ENCODE results near the gene KIF26B. TPM values are rescaled to one million over a fixed set of nuclear protein-coding genes. Genes with fewer than 3 reads are reported as not detected.

KIF26B gene
- total and polyA plus RNA-seq, 10 of the 15 experiments (the other 5 are each of a cell fraction or from before 2014, with no cell fraction given): 0.35 to 11.6 (median 2.2) TPM

DNA sequence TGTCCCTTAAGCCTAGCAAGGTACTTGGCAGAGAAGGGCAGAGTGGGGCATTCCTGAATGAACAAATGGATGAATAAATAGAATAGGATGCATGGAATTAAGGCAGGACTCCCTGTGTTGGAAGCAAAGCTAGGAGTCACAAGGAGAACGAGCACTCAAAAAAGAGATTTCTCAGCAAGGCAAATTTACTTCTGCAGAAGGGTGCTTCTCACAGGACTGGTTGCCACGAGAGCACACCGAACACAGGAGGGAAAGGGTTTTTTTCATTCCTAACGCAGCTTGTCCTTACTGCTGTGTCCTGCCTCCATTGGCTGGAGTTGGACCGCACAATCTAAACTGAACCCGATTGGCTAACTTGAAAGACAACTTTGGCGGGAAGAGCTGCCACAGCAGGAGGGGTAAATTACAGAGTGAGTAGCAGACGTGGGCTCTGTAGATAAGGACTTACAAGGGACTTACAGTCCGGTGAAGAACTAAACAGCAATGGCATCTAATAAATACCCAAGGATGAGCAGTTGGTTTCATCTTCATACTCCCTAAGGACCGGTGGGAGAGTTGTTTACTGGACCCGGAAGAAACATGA is 52.4 kb downstream of the KIF26B start:
- intact Hi-C loops (cut with micrococcal nuclease; ENCODE audit: unreplicated experiment): no loop called here
- Histone ChIP-seq H3K79me2 (ENCODE audit: control insufficient read depth, insufficient read depth, low read length) (no peaks in the 10 kb centered on the region), H3K4me2 (ENCODE audit: control insufficient read depth, insufficient read depth) (no peak overlapping the region), H2AFZ (ENCODE audit: control insufficient read depth, low read depth, low read length) (no peak overlapping the region), H3K9me3 (replicated peaks; ENCODE audit: control insufficient read depth, insufficient read depth, low read length) (peaks cover 3% of the 10 kb centered on the region; the same call in 1 of the 3 replicates), H3K9ac (ENCODE audit: control insufficient read depth, insufficient read depth, low read length) (no peak overlapping the region), H3K27me3 (replicated peaks in 1 of 2; ENCODE audit: control insufficient read depth in 2 of 2, insufficient read depth in 2 of 2, low read length in 1 of 2) (no peaks in the 10 kb centered on the region; a peak in 1 of 4 replicates), H3K36me3 (ENCODE audit: control insufficient read depth in 2 of 2, insufficient read depth in 2 of 2, low read length in 1 of 2) (no peaks in the 10 kb centered on the region), H4K20me1 (ENCODE audit: control insufficient read depth, insufficient read depth) (no peaks in the 10 kb centered on the region), H3K27ac (ENCODE audit: control insufficient read depth, insufficient read depth) (no peak overlapping the region), H3K4me1 (ENCODE audit: control insufficient read depth, insufficient read depth, low read length) (no peaks in the 10 kb centered on the region), H3K4me3 (no peak overlapping the region)
- 65% methylated on average over 11 of the region's 11 CpGs for WGBS (ENCODE audit: insufficient coverage, insufficient replicate concordance, low lambda C conversion rate, missing lambda C conversion rate)
- no TSS peak for BruUV-seq (replicated peaks)
- ChIA-PET SMC1A (ENCODE audit: uncharacterized antibody, unreplicated experiment) (no interaction called here), CTCF (no interaction called here), POLR2A (no interaction called here), RAD21 (ENCODE audit: unreplicated experiment) (no interaction called here)
- no peak for DNase-seq (ENCODE audit: low read depth, low spot score)
- no peak for ATAC-seq
- no peak for FAIRE-seq
- in situ Hi-C loops (cut with MboI): no loop called here
- TF ChIP-seq ZNF622 (IDR thresholded peaks at IDR 0.05) (no peak), GATAD2B (conservative IDR thresholded peaks at IDR 0.05; ENCODE audit: low read depth) (no peak), HCFC1 (IDR thresholded peaks at IDR 0.05; ENCODE audit: low read length) (no peak), CBX5 (IDR thresholded peaks at IDR 0.05; ENCODE audit: low read depth) (peak; percentile 56; the same call in 1 of the 2 replicates), TAF1 (IDR thresholded peaks at IDR 0.05; ENCODE audit: borderline replicate concordance, low read depth, low read length) (no peak), NFIC (IDR thresholded peaks at IDR 0.05; ENCODE audit: low read depth, low read length) (no peak)
- TF ChIP-seq, protein P1, sequence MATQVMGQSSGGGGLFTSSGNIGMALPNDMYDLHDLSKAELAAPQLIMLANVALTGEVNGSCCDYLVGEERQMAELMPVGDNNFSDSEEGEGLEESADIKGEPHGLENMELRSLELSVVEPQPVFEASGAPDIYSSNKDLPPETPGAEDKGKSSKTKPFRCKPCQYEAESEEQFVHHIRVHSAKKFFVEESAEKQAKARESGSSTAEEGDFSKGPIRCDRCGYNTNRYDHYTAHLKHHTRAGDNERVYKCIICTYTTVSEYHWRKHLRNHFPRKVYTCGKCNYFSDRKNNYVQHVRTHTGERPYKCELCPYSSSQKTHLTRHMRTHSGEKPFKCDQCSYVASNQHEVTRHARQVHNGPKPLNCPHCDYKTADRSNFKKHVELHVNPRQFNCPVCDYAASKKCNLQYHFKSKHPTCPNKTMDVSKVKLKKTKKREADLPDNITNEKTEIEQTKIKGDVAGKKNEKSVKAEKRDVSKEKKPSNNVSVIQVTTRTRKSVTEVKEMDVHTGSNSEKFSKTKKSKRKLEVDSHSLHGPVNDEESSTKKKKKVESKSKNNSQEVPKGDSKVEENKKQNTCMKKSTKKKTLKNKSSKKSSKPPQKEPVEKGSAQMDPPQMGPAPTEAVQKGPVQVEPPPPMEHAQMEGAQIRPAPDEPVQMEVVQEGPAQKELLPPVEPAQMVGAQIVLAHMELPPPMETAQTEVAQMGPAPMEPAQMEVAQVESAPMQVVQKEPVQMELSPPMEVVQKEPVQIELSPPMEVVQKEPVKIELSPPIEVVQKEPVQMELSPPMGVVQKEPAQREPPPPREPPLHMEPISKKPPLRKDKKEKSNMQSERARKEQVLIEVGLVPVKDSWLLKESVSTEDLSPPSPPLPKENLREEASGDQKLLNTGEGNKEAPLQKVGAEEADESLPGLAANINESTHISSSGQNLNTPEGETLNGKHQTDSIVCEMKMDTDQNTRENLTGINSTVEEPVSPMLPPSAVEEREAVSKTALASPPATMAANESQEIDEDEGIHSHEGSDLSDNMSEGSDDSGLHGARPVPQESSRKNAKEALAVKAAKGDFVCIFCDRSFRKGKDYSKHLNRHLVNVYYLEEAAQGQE (IDR thresholded peaks at IDR 0.05; ENCODE audit: low read depth, low read length): no peak
- TF ChIP-seq, protein P2, sequence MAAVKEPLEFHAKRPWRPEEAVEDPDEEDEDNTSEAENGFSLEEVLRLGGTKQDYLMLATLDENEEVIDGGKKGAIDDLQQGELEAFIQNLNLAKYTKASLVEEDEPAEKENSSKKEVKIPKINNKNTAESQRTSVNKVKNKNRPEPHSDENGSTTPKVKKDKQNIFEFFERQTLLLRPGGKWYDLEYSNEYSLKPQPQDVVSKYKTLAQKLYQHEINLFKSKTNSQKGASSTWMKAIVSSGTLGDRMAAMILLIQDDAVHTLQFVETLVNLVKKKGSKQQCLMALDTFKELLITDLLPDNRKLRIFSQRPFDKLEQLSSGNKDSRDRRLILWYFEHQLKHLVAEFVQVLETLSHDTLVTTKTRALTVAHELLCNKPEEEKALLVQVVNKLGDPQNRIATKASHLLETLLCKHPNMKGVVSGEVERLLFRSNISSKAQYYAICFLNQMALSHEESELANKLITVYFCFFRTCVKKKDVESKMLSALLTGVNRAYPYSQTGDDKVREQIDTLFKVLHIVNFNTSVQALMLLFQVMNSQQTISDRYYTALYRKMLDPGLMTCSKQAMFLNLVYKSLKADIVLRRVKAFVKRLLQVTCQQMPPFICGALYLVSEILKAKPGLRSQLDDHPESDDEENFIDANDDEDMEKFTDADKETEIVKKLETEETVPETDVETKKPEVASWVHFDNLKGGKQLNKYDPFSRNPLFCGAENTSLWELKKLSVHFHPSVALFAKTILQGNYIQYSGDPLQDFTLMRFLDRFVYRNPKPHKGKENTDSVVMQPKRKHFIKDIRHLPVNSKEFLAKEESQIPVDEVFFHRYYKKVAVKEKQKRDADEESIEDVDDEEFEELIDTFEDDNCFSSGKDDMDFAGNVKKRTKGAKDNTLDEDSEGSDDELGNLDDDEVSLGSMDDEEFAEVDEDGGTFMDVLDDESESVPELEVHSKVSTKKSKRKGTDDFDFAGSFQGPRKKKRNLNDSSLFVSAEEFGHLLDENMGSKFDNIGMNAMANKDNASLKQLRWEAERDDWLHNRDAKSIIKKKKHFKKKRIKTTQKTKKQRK (IDR thresholded peaks at IDR 0.05; ENCODE audit: low read depth, low read length): no peak
- TF ChIP-seq, protein P3, sequence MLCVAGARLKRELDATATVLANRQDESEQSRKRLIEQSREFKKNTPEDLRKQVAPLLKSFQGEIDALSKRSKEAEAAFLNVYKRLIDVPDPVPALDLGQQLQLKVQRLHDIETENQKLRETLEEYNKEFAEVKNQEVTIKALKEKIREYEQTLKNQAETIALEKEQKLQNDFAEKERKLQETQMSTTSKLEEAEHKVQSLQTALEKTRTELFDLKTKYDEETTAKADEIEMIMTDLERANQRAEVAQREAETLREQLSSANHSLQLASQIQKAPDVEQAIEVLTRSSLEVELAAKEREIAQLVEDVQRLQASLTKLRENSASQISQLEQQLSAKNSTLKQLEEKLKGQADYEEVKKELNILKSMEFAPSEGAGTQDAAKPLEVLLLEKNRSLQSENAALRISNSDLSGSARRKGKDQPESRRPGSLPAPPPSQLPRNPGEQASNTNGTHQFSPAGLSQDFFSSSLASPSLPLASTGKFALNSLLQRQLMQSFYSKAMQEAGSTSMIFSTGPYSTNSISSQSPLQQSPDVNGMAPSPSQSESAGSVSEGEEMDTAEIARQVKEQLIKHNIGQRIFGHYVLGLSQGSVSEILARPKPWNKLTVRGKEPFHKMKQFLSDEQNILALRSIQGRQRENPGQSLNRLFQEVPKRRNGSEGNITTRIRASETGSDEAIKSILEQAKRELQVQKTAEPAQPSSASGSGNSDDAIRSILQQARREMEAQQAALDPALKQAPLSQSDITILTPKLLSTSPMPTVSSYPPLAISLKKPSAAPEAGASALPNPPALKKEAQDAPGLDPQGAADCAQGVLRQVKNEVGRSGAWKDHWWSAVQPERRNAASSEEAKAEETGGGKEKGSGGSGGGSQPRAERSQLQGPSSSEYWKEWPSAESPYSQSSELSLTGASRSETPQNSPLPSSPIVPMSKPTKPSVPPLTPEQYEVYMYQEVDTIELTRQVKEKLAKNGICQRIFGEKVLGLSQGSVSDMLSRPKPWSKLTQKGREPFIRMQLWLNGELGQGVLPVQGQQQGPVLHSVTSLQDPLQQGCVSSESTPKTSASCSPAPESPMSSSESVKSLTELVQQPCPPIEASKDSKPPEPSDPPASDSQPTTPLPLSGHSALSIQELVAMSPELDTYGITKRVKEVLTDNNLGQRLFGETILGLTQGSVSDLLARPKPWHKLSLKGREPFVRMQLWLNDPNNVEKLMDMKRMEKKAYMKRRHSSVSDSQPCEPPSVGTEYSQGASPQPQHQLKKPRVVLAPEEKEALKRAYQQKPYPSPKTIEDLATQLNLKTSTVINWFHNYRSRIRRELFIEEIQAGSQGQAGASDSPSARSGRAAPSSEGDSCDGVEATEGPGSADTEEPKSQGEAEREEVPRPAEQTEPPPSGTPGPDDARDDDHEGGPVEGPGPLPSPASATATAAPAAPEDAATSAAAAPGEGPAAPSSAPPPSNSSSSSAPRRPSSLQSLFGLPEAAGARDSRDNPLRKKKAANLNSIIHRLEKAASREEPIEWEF (IDR thresholded peaks at IDR 0.05; ENCODE audit: insufficient replicate concordance, low read depth, low read length): no peak
